HG02571 (cell line): ENCODE data around the gene FMNL2.

Experiments
- ATAC-seq: cut with Tn5 transposase; IDR thresholded peaks from one replicate; pipeline ENCODE4 v1.9.1; 2021; ENCODE audit warnings: mild to moderate bottlenecking, moderate library complexity; ENCODE audit not compliant: unreplicated experiment

Gene FMNL2

DNA sequence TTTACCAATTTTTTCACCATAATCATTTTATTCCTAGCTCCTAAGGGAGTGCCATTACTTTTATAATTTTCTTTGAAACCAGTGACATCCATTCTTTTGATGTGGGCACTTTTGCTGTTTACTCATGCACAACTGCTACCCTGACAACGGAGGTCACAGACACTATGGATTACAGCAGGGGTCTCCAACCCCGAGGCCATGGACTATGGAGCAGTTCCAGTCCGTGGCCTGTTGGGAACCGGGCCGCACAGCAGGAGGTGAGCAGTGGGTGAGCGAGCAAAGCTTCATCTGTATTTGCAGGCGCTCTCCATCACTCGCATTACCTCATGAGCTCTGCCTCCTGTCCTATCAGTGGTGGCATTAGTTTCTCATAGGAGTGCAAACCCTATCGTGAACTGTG lies 347.7 kb downstream of the FMNL2 start:
- no peak for ATAC-seq

DNA sequence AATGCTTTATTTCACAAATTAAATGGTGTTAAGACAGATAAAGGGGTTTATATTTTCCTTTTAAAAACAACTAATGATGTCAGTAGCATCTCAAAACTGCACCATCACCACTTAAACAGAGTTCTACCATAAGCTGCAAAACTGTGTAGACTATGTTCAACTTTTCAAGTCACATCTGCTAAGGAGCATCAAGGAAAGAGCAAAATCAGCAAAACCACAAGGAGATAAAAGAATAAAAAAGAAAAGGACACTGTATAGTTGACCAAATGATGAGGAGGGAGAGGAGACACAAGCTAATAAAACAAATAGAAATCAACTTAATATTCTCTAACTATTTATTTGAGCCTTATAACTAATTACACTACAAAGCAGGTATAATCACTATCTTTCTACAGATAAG lies 348.4 kb downstream of the FMNL2 start:
- no peak for ATAC-seq

DNA sequence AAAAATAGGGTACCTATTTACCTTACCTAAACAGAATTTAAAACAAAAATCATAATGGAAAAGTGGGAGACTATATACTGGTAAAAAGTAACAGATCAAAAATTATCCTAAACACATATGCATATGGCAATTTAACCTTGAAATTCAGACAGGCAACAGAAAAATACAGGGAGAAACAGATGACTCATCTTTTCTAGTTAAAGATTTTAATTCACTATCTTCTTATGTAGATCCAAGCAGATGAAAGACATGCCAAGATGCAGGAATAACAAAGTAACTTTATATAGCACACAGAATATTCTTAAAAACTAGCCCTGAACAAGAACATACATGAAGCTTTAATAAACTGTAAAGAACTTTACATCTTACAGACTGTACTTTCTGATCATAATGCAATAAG lies 351.3 kb downstream of the FMNL2 start:
- no peak for ATAC-seq

DNA sequence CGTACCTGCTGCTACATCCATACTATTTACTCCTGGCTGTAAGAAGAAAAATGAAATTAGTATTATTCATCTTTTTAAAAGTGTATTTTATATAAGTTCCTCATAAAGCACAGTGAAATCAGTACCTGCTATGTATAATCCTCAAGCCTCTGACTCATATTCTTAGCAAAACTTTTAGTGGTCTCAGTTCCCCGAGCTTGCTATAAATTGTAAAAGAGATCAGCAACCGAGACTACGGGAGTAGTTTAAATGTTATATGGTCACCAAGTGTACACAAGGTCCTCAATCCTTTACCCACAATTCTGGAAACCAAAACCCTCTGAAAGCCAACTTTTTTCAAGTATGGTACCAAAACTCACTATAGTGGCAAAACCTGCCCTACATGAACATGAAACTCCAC lies 358.1 kb downstream of the FMNL2 start:
- peak; percentile 79 for ATAC-seq

DNA sequence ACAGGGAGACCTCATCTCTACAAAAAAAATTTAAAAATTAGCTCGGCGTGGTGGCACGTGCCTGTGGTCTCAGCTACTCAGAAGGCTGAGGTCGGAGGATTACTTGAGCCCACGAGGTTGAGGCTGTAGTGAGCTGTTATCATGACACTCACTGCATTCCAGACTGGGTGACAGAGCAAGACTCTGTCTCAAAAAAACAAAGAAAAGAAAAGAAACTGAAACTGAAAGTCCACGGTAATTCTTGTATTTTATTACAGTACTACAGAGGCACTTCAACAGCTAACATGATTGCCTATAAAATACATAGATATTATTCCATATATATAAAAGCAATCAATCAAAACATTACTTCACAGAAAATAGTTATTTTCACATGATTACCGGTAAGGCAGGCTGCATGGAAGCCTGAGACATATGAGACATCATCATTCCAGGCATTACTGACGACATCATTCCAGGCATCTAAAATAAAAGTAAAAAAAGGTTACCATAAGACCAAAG lies 359.2 kb downstream of the FMNL2 start:
- ATAC-seq, result peak; percentile 64

DNA sequence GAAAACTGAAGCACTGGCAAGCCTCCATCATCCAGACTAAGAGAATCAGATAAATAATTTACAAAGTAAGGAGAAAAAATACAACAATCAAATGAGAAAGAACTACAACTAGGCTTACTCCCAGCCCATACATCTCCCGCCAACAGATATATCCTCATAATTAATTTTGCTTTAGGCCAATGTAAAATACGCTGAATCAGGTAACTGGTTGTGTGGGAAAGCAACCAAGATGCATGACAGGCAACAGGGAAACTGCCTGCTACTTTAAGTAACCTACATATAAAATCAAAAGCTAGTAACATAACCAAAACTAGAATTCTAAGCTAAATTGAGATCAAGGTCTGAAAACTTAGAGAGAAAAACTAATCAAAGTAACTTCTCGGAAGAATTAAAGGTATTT lies 360.8 kb downstream of the FMNL2 start:
- ATAC-seq, result no peak

DNA sequence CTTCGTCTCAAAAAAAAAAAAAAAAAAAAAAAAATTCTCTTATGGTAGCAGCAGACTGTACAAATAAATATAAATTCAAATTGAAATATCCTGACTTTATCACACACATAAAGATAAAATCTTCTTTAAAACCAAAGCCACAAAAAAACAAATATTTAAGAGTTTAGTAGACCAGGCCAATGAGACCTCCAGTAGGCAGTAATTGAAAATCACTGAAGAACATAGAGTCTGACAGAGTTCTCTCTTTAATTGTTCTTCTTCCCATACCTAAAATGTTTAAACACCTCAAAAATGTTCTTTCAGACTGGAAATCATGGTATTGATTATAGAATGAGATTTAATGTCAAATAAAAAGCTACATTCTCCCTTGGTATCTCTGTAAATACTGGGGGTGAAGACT lies 361.5 kb downstream of the FMNL2 start:
- no peak for ATAC-seq
